ENCODE data around the gene MYH11.

MYH11 gene

DNA sequence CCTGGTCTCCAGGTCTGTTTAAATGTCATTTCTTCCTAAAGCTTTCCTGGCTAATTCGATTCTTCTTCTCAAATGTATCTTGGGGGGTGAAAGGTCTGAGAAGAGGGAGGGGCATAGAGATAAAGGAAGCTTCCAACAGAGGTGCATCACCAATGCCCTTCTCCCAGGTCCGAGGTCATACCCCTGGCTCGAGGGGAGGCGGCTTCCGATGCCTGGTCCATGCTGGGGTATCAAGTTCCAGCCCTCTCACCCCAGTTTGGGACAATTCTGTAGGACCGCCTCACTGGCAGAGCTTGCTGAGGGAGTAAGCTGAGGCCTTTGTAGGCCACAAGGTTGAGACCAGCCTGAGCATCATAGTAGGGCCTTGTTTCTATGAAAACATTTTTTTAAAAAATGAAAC, 41.8 kb upstream of the MYH11 start:
- TF ChIP-seq, protein P1, sequence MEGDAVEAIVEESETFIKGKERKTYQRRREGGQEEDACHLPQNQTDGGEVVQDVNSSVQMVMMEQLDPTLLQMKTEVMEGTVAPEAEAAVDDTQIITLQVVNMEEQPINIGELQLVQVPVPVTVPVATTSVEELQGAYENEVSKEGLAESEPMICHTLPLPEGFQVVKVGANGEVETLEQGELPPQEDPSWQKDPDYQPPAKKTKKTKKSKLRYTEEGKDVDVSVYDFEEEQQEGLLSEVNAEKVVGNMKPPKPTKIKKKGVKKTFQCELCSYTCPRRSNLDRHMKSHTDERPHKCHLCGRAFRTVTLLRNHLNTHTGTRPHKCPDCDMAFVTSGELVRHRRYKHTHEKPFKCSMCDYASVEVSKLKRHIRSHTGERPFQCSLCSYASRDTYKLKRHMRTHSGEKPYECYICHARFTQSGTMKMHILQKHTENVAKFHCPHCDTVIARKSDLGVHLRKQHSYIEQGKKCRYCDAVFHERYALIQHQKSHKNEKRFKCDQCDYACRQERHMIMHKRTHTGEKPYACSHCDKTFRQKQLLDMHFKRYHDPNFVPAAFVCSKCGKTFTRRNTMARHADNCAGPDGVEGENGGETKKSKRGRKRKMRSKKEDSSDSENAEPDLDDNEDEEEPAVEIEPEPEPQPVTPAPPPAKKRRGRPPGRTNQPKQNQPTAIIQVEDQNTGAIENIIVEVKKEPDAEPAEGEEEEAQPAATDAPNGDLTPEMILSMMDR (IDR thresholded peaks at IDR 0.05; ENCODE audit: borderline replicate concordance, control extremely low read depth, extremely low read depth, insufficient read depth, missing control alignments), result no peak
- in situ Hi-C loops (cut with MboI; ENCODE audit: low sequenced_read_pairs, unreplicated experiment), result no loop called here
- no peak for DNase-seq (ENCODE audit: low spot score)

DNA sequence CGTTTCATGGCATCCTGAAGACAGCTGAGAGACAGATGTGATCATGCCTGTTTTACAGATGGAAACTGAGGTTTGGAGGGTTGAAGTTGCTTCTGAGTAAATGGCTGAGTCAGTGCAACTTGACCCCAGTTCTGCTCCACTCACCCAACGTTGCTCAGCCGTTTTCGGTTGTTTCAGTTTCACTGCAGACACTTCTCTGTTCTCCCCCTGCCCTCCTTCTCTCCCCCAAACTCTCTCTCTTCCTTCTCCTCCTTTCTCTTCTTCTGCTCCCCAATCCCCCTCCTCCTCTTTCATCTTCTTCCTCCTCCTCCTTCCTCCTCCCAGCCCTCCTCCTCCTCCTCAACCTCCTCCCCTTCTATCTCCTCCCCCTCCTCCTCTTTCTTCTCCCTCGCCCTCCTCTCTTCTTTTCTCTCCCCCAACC, 41.0 kb upstream of the MYH11 start:
- peak; percentile 77 for DNase-seq (ENCODE audit: low spot score)
- TF ChIP-seq, protein P1 (IDR thresholded peaks at IDR 0.05; ENCODE audit: borderline replicate concordance, control extremely low read depth, extremely low read depth, insufficient read depth, missing control alignments), result no peak
- in situ Hi-C loops (cut with MboI; ENCODE audit: low sequenced_read_pairs, unreplicated experiment), result no loop called here

DNA sequence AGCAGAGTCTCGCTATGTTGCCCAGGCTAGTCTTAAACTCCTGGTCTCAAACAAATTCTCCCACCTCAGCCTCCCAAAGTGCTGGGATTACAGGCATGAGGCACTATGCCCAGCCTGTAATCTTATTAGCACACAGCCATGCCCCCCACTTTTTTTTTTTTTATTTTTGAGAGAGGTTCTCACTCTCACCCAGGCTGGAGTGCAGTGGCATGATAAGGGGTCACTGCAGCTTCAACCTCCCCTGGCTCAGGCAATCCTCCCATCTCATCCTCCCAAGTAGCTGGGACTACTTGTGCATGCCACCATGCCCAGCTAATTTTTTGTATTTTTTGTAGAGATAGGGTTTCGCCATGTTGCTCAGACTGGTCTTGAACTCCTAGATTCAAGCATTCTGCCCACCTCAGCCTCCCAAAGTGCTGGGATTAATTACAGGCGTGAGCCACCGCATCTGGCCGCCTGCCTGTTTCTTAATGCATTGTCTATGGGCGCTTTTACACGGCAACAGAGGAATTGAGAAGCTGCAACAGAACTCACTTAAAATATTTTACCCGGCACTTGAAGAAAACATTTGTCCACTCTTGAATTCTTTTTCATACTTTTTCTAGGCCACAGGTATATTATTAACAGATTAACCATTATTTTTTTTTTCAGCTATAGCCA, 40.4 kb upstream of the MYH11 start:
- no peak for DNase-seq (ENCODE audit: low spot score)
- in situ Hi-C loops (cut with MboI; ENCODE audit: low sequenced_read_pairs, unreplicated experiment), result no loop called here
- TF ChIP-seq, protein P1 (IDR thresholded peaks at IDR 0.05; ENCODE audit: borderline replicate concordance, control extremely low read depth, extremely low read depth, insufficient read depth, missing control alignments), result no peak

DNA sequence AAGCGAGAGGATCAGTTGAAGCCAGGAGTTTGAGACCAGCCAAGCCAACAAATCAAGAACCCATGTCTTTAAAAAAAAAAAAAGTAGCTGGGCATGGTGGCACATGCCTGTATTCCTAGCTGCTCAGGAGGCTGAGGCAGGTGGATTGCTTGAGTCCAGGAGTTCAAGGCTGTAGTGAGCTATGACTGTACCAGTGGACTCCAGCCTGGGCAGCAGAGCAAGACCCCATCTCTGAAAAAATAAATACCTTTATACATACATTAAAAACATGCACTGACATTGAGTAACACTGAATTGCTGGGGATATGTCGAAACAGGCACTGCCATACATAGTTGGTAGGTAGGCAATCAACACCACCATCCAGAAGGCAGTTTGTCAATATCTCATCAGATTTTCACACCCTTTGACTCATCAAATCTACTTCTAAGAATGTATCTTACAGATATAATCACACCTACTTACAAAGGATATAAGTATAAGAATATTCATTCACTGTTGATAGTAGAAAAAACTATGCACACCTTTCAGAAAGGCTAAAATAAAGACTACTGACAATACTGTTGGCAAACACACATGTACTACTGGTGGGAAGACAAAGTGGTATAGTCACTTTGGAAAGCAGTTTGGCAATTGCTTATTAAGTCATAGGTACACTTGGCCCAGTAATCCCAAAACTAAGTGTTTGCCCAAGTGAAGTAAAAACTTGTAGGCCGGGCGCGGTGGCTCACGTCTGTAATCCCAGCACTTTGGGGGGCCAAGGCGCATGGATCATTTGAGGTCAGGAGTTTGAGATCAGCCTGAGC, 37.9 kb upstream of the MYH11 start:
- in situ Hi-C loops (cut with MboI; ENCODE audit: low sequenced_read_pairs, unreplicated experiment), result no loop called here
- TF ChIP-seq, protein P1 (IDR thresholded peaks at IDR 0.05; ENCODE audit: borderline replicate concordance, control extremely low read depth, extremely low read depth, insufficient read depth, missing control alignments), result no peak
- DNase-seq (ENCODE audit: low spot score), result no peak

DNA sequence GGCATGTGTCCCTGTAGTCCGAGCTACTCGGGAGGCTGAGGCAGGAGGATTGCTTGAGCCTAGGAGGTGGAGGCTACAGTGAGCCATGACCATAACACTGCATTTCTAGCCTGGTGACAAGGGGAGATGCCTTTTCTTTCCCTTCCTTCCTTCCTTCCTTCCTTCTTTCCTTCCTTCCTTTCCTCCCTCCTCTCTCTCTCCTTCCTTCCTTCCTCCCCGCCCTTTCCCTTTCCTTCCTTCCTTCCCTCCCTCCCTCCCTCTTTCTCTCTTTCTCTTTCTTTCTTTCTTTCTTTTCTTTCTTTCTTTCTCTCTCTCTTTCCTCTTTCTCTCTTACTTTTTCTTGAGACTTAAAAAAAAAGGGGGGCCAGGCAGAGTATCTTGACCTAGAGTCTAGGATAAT, 34.7 kb upstream of the MYH11 start:
- DNase-seq (ENCODE audit: low spot score), result no peak

More for the DNA sequence above, 34.7 kb upstream of the MYH11 start:
- in situ Hi-C loops (cut with MboI; ENCODE audit: low sequenced_read_pairs, unreplicated experiment), result no loop called here
- TF ChIP-seq, protein P1 (IDR thresholded peaks at IDR 0.05; ENCODE audit: borderline replicate concordance, control extremely low read depth, extremely low read depth, insufficient read depth, missing control alignments), result no peak

Measured in GM13976 (cell line).